ENCODE data around the gene ERC2. TPM values are rescaled to one million over a fixed set of nuclear protein-coding genes. Genes with fewer than 3 reads are reported as not detected.

Gene ERC2
- total RNA-seq, 2 experiments from 2014 or later, result not detected

GRCh38 chr3:55622733-55623132, 845.5 kb downstream of the ERC2 start:
- POLR2A ChIA-PET, result no interaction called here
- DNase-seq (no peak), ATAC-seq (ENCODE audit: low read depth) (no peak)
- Mint-ChIP-seq H3K4me3 (no peak overlapping the region), H3K9me3 (no peaks in the 10 kb centered on the region), H3K36me3 (no peaks in the 10 kb centered on the region), H3K4me1 (no peaks in the 10 kb centered on the region), H3K27me3 (peaks cover 4% of the 10 kb centered on the region), H3K27ac (no peak overlapping the region)

DNA sequence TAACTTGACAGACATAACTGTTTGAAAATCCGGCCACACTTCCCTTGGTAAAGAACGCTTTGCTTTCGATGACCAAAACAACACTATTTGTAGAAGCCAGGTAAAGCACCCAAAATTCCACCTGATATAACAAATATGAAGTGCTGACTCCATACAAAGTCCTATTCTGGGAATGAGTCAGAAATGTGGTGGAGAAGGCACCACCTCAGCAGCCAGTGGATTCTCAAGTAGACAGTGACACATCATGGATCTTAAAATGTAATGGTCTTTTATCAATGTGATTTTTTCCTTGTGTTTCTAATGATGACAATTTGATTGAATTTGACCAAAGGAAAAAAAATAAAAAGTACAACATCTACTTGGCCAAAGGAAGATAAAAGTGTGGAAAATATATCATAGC, 846.2 kb downstream of the ERC2 start:
- no peaks in the 10 kb centered on the region for H3K9me3 Mint-ChIP-seq
- POLR2A ChIA-PET, result no interaction called here
- H3K27ac Mint-ChIP-seq, result no peak overlapping the region
- H3K4me3 Mint-ChIP-seq, result no peak overlapping the region
- no peaks in the 10 kb centered on the region for H3K4me1 Mint-ChIP-seq
- no peak for ATAC-seq (ENCODE audit: low read depth)
- no peak for DNase-seq
- H3K27me3 Mint-ChIP-seq, result peaks cover 4% of the 10 kb centered on the region
- H3K36me3 Mint-ChIP-seq, result no peaks in the 10 kb centered on the region

- Mint-ChIP-seq H3K4me3 (no peak overlapping the region), H3K36me3 (no peaks in the 10 kb centered on the region), H3K27ac (no peak overlapping the region), H3K4me1 (no peaks in the 10 kb centered on the region), H3K27me3 (peaks cover 4% of the 10 kb centered on the region), H3K9me3 (no peaks in the 10 kb centered on the region)
- POLR2A ChIA-PET, result no interaction called here
- DNase-seq (no peak), ATAC-seq (ENCODE audit: low read depth) (no peak)
Measured at GRCh38 chr3:55621648-55622047, 846.6 kb downstream of the ERC2 start.

DNA sequence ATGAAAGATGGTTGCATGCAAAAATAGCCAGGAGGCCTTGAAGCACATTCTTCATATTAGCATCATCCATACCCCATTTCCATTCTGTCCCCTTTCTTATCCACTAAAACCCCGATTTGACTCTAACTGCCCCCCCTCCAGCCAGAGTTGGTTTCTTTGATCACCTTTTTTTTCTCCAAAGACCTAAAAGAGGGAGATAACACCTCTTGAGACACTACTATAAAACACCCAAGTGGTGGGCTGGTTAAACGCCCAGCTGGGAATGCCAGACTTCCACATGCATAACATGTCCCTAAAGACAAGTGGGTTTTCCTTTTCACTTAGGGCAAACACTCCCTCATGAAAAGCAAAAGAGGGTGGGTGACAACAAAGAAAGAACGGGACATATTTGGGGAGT, 847.2 kb downstream of the ERC2 start:
- peaks cover 4% of the 10 kb centered on the region for H3K27me3 Mint-ChIP-seq
- no peaks in the 10 kb centered on the region for H3K4me1 Mint-ChIP-seq
- POLR2A ChIA-PET, result no interaction called here
- H3K36me3 Mint-ChIP-seq, result no peaks in the 10 kb centered on the region
- H3K27ac Mint-ChIP-seq, result no peak overlapping the region
- DNase-seq (no peak), ATAC-seq (ENCODE audit: low read depth) (no peak)
- H3K4me3 Mint-ChIP-seq, result no peak overlapping the region
- H3K9me3 Mint-ChIP-seq, result no peaks in the 10 kb centered on the region

GRCh38 chr3:55620351-55621025, 847.8 kb downstream of the ERC2 start:
- DNase-seq, result no peak
- Mint-ChIP-seq H3K27me3 (peaks cover 4% of the 10 kb centered on the region), H3K27ac (no peak overlapping the region), H3K9me3 (no peaks in the 10 kb centered on the region), H3K4me3 (no peak overlapping the region), H3K36me3 (no peaks in the 10 kb centered on the region), H3K4me1 (no peaks in the 10 kb centered on the region)
- no peak for ATAC-seq (ENCODE audit: low read depth)
- POLR2A ChIA-PET, result no interaction called here

DNA sequence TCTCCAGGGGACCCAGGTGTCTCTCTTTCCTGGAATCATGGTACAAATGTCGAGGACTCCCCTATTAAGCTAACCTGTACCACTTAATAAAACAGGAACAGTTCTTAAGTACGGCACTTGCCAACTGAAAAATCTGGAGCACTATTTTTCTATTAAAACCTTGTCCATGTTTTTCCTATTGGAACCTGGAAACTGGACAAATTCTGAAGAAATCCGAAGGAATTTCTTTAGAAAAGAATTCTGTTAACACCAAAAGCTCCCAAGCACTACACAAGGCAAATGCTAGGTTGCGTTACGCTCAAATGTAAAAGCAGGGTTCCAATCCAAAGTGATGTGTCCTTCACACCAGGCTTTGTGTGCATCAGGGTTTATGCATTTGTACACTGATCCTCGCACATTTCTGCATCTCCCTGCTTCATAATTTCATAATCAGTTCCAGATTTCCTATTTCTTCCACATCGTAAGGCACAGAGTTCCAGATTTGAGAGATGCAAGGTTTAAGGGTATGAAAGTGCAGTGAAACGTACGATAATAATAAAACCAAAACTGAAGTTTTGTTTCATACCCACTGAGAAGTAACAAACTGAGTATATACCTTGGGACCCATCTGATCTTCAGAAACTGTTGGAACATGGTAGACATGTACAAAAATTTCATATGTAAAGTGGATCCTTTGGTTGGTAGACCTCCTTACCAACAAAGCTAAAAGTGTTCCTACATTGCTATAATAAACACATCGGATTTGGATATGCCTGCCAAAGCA, 849.0 kb downstream of the ERC2 start:
- H3K27me3 Mint-ChIP-seq, result peaks cover 4% of the 10 kb centered on the region
- no peak overlapping the region for H3K27ac Mint-ChIP-seq
- H3K36me3 Mint-ChIP-seq, result no peaks in the 10 kb centered on the region
- no peak overlapping the region for H3K4me3 Mint-ChIP-seq
- POLR2A ChIA-PET, result no interaction called here
- ATAC-seq (ENCODE audit: low read depth) (no peak), DNase-seq (no peak)
- no peaks in the 10 kb centered on the region for H3K9me3 Mint-ChIP-seq
- no peaks in the 10 kb centered on the region for H3K4me1 Mint-ChIP-seq

DNA sequence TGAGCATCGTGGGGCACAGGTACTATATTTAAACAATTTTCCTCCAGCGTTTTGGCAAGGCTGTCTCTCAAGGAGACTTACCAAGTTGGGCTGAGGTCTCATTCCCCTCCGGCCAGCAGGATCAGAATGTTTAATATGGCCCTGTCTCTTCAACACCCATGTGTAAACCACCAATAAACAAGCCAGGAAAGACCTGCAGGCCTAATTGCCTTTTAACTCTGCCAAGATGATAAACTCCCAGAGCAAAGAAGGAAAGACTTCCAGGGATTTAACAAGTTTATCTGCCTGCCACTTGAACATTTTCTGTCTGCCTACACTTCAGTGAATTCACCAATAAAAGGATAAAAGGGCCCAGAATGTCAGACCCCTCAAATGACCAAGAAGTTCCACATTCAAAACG, 850.9 kb downstream of the ERC2 start:
- DNase-seq, result no peak
- Mint-ChIP-seq H3K36me3 (no peaks in the 10 kb centered on the region), H3K27me3 (peaks cover 4% of the 10 kb centered on the region), H3K4me3 (no peak overlapping the region), H3K4me1 (no peaks in the 10 kb centered on the region), H3K27ac (no peak overlapping the region), H3K9me3 (no peaks in the 10 kb centered on the region)
- POLR2A ChIA-PET, result no interaction called here
- ATAC-seq (ENCODE audit: low read depth), result no peak

- H3K4me3 Mint-ChIP-seq, result no peak overlapping the region
- H3K27me3 Mint-ChIP-seq, result peaks cover 4% of the 10 kb centered on the region
Measured at GRCh38 chr3:55616803-55617202, 851.5 kb downstream of the ERC2 start.

DNA sequence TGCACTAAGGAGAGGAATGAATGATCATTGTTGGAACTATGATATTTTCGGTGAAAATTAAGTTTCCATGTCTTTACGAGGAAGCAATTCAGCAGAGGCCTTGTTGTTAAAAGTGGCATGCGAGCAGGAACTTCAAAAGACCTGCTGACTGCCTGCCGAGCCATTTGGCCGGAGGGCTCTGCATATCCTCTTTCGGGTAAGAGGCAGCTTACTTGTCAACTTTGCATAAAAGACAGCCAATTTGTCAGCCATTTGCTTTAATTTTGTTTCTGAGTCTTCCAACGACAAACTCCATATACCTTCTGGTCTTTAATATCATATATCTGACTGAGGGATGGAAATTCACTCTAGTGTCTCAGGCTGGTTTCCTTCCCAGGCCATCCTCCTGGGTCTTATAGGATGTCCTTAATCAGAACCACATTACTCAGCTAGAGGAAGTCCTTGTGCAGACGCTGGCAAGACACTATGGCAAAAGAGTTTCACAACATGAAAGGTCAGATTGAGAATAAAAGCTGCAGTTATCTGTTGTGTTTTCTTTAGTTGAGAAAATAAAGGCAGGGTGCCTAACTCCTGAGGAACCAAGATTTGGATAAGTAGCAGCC, 852.5 kb downstream of the ERC2 start:
- no peaks in the 10 kb centered on the region for H3K4me1 Mint-ChIP-seq
- H3K27me3 Mint-ChIP-seq, result peaks cover 4% of the 10 kb centered on the region
- H3K36me3 Mint-ChIP-seq, result no peaks in the 10 kb centered on the region
- H3K27ac Mint-ChIP-seq, result no peak overlapping the region
- POLR2A ChIA-PET, result no interaction called here
- H3K4me3 Mint-ChIP-seq, result no peak overlapping the region
- DNase-seq (no peak), ATAC-seq (ENCODE audit: low read depth) (no peak)
- H3K9me3 Mint-ChIP-seq, result no peaks in the 10 kb centered on the region

More at GRCh38 chr3:55616803-55617202, 851.5 kb downstream of the ERC2 start:
- ATAC-seq (ENCODE audit: low read depth) (no peak), DNase-seq (no peak)
- H3K27ac Mint-ChIP-seq, result no peak overlapping the region
- H3K36me3 Mint-ChIP-seq, result no peaks in the 10 kb centered on the region
- POLR2A ChIA-PET, result no interaction called here
- no peaks in the 10 kb centered on the region for H3K4me1 Mint-ChIP-seq
- H3K9me3 Mint-ChIP-seq, result no peaks in the 10 kb centered on the region

DNA sequence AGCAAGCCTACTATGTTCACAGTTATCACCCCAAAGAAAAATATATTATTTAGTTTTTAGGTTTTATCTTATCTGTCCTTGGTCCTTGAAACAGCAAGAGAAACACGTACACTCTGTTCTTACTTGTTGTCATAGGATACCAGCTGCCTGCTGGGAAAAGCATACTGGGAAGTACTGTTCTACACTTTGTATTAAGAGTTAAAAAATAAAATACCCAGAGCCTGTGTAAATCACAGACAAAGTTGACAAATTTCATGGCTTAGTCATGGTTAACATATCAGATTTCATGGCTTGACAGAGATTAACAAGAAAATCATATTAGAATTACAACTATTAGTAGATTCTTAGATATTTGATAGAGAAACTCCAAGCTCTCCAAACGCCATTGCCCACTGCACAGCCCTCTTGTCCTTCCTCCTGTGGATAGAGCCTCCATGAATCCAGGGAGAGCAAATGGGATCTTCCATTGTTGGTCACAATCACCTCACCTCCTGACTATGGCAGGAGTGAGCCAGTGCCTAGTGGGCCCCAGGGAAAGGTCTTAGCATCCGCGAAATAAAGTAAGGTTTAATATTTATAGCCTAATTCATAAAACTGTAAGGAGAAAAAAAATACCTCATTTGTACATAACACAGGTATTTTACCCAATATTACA, 853.1 kb downstream of the ERC2 start:
- POLR2A ChIA-PET, result no interaction called here
- DNase-seq (no peak), ATAC-seq (ENCODE audit: low read depth) (no peak)
- Mint-ChIP-seq H3K4me3 (no peak overlapping the region), H3K4me1 (no peaks in the 10 kb centered on the region), H3K36me3 (no peaks in the 10 kb centered on the region), H3K27ac (no peak overlapping the region), H3K27me3 (peaks cover under 1% of the 10 kb centered on the region), H3K9me3 (no peaks in the 10 kb centered on the region)

DNA sequence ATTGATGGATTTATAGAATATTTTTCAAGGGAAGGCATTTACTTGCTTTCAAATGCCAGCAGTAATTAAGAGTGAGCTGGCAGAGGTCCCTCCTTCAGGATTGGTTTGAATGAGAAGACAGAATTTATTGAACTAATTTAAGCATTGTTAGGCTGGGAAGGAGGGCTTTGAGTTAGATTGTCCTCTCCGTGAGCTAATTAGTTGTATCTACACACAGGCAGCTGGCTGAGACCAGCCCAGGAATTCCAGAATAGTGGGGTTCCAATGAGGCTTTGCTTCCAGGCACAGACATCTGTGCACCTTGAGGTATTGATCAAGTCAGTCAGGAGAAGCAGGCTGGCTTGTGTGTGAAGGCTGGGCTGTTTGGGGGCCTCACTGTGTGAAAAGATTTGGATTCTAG, 857.1 kb downstream of the ERC2 start:
- ATAC-seq (ENCODE audit: low read depth) (no peak), DNase-seq (no peak)
- Mint-ChIP-seq H3K36me3 (no peaks in the 10 kb centered on the region), H3K9me3 (no peaks in the 10 kb centered on the region), H3K27ac (no peak overlapping the region), H3K27me3 (no peaks in the 10 kb centered on the region), H3K4me3 (no peak overlapping the region), H3K4me1 (no peaks in the 10 kb centered on the region)
- POLR2A ChIA-PET, result no interaction called here

- ATAC-seq (ENCODE audit: low read depth) (no peak), DNase-seq (no peak)
- Mint-ChIP-seq H3K4me1 (no peaks in the 10 kb centered on the region), H3K27me3 (no peaks in the 10 kb centered on the region), H3K27ac (no peak overlapping the region), H3K36me3 (no peaks in the 10 kb centered on the region), H3K4me3 (no peak overlapping the region), H3K9me3 (no peaks in the 10 kb centered on the region)
- POLR2A ChIA-PET, result no interaction called here
Measured at GRCh38 chr3:55609230-55609827, 858.9 kb downstream of the ERC2 start.

GRCh38 chr3:55608301-55608937, 859.8 kb downstream of the ERC2 start:
- Mint-ChIP-seq H3K27me3 (no peaks in the 10 kb centered on the region), H3K36me3 (no peaks in the 10 kb centered on the region), H3K4me1 (no peaks in the 10 kb centered on the region), H3K9me3 (no peaks in the 10 kb centered on the region), H3K4me3 (no peak overlapping the region), H3K27ac (no peak overlapping the region)
- no peak for ATAC-seq (ENCODE audit: low read depth)
- no peak for DNase-seq
- POLR2A ChIA-PET, result no interaction called here

Measured in activated naive CD8-positive, alpha-beta T cell treated with anti-CD3 and anti-CD28 coated beads, Interleukin-2, amount 10 ng/mL, durations not matched to agents 7 days and 5 days (primary cell).